Activated CD4-positive, alpha-beta T cell treated with anti-CD3 and anti-CD28 coated beads, Interleukin-2, Interleukin-4, amounts not matched to agents 100 ng/mL and 50 ng/mL, durations not matched to agents 16 hours and 8 hours (primary cell): Measurements from ENCODE around the gene CKAP5.
"Not testable (repeated sequence)": the region's sequence is repeated elsewhere in the genome, so short reads cannot be mapped to it uniquely, and the experiment has no call there.

Experiments used
- DNase-seq: peaks from one replicate; pipeline ENCODE4 v3.0.0-alpha.2; 2020; ENCODE audit warnings: low spot score

The CKAP5 gene

GRCh38 chr11:46855167-46855566 is 9.1 kb upstream of the CKAP5 start:
- DNase-seq = no peak

GRCh38 chr11:46850829-46851380 is 4.8 kb upstream of the CKAP5 start:
- DNase-seq = no peak

GRCh38 chr11:46849631-46850030 is 3.6 kb upstream of the CKAP5 start:
- DNase-seq = no peak

DNA sequence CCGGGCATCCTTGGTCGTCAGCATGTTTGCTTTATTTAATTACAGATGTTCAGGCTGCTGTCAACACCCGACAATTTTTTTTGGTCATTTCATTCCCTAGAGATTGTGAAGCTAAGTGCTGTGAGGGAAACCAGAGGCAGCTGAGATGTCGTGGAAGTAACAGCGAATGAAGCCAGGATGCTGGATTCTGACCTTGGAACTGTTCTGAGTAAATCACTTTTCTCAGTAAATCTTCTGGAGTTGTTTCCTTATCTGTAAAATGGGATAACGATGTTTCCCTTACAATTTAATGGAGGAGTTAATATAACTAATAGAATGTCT is 390 bp upstream of the CKAP5 start:
- DNase-seq = no peak

GRCh38 chr11:46845440-46845739 is 690 bp downstream of the CKAP5 start:
- DNase-seq = no peak

- DNase-seq = no peak
Observed at GRCh38 chr11:46840116-46840515, 6.0 kb downstream of the CKAP5 start.

- no peak for DNase-seq
Observed at GRCh38 chr11:46838501-46838900, 7.6 kb downstream of the CKAP5 start.

DNA sequence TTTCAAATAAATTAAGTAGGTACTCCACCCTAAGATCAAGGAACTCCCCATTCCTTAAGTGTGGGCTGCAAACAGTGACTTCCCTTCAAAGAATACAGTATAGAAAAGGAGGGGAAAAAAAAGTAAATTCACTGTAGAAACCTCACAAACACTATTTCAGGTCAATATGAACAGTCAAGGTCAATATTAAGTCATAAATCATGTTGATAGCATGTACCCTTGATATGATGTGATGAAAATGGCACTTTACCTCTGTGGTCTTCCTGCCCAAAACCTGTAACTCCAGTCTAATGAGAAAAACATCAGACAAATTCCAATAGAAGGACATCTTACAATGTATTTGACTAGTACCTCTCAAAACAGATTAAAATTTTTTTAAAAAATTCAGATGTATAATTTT is 8.2 kb downstream of the CKAP5 start:
- no peak for DNase-seq

GRCh38 chr11:46836870-46837269 is 9.2 kb downstream of the CKAP5 start:
- DNase-seq = no peak

DNA sequence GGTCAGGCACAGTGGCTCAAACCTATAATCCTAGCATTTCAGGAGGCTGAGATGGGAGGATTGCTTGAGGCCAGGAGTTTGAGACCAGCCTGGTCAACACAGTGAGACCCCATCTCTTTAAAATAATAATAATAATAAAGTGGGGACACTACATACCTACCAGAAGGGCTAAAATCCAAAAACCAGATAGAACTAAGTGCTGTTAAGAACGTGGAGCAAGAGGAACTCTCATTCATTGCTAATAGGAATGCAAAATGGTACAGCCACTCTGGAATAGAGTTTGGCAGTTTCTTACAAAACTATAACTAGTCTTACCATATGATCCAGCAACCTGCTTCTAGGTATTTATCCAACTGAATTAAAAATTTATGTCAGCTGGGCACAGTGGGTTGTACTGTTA is 9.6 kb downstream of the CKAP5 start:
- DNase-seq = no peak

- DNase-seq = no peak
Observed at GRCh38 chr11:46835897-46836296, 10.2 kb downstream of the CKAP5 start.

GRCh38 chr11:46834821-46835220 is 11.3 kb downstream of the CKAP5 start:
- DNase-seq = no peak

DNA sequence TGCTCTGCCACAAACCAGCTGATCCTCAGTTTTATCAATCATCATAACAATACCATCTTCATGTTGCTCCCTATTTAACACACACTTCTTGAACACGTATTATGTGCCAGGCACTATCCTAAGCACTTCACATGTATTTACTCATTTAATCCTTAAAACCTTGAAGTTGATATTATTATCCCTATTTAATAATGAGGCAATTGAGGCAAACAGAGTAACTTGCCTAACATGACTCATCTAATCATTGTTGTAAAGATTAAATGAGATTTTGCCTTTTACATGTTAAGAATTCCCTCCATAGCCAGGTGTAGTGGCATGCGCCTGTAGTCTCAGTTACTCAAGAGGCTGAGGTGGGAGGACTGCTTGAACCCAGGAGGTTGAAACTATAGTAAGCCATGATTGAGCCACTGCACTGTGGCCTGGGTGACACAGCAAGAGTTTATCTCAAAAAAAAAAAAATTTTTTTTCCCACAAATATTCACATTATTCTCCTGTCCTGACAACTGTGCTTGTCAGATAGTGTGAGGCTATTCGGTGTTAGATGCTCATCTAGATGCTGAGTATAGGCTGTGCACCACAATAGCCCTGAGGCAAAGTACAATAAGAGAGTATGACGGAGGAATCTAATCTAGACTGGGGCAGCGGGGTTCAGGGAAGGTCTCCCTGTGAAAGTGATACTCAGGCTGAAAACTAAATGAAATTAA is 13.4 kb downstream of the CKAP5 start:
- DNase-seq = no peak

GRCh38 chr11:46827995-46828394 is 18.1 kb downstream of the CKAP5 start:
- DNase-seq = no peak

GRCh38 chr11:46826310-46827044 is 19.6 kb downstream of the CKAP5 start:
- peak; percentile 49 for DNase-seq

- DNase-seq = peak; percentile 17
Observed at GRCh38 chr11:46808799-46809431, 37.2 kb downstream of the CKAP5 start.

GRCh38 chr11:46801694-46802470 is 44.2 kb downstream of the CKAP5 start:
- no peak for DNase-seq

DNA sequence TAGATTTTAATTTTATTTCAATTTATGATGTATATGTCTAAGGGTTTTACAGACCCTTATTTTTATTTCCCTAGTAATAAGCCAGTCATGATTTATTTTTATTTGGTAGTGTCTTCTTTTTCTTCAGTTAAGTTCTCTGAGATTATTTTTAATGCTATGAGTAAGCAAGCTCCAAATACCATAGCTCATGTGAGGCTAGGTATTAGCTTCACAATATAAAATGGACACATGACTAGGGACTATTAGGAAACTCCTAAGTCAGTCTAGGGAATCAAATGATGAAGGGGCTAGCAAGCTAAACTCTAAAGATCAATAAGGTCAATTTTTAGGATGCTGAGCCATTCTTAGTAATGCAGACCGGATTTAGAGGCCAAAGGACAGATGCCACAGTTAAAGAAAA is 45.9 kb downstream of the CKAP5 start:
- DNase-seq = no peak

- DNase-seq = not testable (repeated sequence)
Observed at GRCh38 chr11:46799725-46800124, 46.4 kb downstream of the CKAP5 start.

GRCh38 chr11:46778416-46778815 is 67.7 kb downstream of the CKAP5 start:
- no peak for DNase-seq

DNA sequence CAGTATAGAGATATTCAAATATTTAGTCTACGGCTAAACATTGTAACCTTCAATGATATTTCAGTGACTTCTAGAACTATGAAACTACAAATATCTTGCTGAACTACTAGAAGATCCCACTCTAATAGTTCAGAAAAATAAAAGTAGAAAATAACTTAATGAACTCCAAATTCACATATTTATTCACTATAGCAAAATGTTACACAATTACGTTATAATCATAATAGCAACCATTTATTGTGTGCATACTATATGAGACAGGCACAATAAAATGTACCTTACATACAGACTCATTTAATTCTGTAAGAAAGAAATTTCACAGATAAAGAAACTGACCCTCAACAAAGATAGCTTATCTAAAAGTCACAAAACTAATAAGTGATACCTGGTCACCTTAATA is 69.2 kb downstream of the CKAP5 start:
- no peak for DNase-seq

DNA sequence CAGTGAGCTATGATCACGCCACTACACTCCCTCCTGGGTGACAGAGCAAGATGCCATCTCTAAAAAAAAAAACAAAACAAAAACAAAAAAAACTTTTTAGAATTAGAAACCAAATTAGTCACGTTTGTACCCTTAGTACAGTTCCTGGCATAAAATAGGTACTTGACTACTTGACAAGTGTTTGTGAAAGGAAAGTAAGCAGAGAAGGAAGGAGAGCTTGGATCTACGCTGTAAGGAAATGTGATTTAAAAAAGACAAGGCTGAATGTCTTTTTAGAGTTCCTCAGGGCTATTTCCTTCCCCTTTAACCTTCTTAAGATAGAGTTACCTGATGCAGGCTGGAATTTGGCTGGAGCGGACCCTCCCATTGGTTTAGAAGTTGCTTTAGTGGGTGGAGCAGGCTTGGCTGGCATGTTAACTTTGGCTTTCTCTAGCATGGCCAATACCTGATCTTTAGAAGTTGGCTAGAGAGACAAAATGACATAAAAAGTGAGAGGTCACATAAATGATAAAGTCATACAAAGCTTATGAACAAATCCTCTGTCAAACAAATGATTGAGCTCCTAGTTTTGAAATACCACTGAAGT is 76.4 kb downstream of the CKAP5 start:
- DNase-seq = no peak
